ENCODE data around the gene CCDC154. TPM values are rescaled to one million over a fixed set of nuclear protein-coding genes. Genes with fewer than 3 reads are reported as not detected.

The CCDC154 gene
- total RNA-seq, 4 donors from 2014 or later: 0.44 to 3.0 (median 2.7) TPM; not detected in 1

DNA sequence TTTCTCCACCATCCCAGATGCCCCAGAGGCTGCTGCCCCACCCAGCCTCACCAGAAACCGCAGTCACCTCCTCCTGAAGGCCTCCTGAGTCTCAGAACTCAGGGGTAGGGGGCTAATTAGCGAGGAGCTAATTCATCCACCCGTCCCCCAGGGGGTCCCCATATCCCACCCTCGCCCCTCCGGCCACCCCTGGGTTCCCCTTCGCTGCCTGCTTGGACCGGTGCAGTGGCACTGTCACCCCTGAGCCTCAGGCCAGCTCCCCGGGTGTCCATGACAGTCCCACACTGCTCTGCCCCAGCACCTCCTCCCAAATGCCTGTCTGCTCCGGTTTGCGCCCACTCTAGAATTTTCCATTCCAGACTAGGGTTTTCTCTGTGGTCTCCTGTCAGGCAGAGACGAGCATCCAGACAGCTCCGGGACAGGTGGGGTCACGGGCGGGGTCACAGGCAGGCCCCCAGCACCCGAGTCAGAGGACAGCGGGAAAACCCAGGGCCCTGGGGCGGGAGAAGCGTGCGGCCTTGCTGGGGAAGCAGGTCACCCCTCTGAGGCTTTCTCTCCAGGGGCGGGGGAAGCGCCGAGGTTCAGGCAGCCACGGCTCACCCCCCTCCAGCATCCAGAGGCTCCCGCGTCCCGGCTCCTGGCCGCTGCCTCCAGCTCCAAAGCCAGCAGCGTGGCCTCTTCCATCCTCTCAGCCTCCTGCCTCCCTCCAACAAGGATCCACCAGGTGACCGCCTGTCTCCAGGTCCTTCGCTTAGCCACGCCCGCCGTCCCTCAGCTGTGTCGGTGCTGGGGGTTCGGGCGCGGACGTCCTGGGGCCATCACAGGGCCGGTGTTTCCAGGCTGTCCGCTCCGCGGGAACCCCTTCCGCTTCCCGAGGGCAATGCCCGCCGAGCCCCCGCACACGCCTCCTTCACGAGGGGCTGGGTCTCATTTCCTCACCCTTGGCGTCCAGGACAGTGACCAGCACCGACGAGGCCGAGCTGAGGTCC, 16.6 kb downstream of the CCDC154 start:
- Histone ChIP-seq H3K27me3 (peaks cover 0 to 23% of the 10 kb centered on the region in 2 donors), H3K4me1 (peaks cover 0 to 6% (median 5%) of the 10 kb centered on the region in 4 donors), H3K4me3 (peak overlapping the region in 1 of 4 donors; percentile 15), H3K36me3 (peaks cover 0 to 2% (median 0%) of the 10 kb centered on the region in 3 donors), H3K9me3 (no peaks in the 10 kb centered on the region), H3K27ac (no peak overlapping the region)
- 84 to 86% methylated on average over 50 to 53 of the region's 53 CpGs for WGBS, 2 donors
- no peak for DNase-seq (ENCODE audit: low spot score in 2 of 2)
- TF ChIP-seq, protein P1, sequence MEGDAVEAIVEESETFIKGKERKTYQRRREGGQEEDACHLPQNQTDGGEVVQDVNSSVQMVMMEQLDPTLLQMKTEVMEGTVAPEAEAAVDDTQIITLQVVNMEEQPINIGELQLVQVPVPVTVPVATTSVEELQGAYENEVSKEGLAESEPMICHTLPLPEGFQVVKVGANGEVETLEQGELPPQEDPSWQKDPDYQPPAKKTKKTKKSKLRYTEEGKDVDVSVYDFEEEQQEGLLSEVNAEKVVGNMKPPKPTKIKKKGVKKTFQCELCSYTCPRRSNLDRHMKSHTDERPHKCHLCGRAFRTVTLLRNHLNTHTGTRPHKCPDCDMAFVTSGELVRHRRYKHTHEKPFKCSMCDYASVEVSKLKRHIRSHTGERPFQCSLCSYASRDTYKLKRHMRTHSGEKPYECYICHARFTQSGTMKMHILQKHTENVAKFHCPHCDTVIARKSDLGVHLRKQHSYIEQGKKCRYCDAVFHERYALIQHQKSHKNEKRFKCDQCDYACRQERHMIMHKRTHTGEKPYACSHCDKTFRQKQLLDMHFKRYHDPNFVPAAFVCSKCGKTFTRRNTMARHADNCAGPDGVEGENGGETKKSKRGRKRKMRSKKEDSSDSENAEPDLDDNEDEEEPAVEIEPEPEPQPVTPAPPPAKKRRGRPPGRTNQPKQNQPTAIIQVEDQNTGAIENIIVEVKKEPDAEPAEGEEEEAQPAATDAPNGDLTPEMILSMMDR (IDR thresholded peaks at IDR 0.05): no peak
- TF ChIP-seq EP300 (IDR thresholded peaks at IDR 0.05) (no peak), POLR2A (IDR thresholded peaks at IDR 0.05) (no peak)

DNA sequence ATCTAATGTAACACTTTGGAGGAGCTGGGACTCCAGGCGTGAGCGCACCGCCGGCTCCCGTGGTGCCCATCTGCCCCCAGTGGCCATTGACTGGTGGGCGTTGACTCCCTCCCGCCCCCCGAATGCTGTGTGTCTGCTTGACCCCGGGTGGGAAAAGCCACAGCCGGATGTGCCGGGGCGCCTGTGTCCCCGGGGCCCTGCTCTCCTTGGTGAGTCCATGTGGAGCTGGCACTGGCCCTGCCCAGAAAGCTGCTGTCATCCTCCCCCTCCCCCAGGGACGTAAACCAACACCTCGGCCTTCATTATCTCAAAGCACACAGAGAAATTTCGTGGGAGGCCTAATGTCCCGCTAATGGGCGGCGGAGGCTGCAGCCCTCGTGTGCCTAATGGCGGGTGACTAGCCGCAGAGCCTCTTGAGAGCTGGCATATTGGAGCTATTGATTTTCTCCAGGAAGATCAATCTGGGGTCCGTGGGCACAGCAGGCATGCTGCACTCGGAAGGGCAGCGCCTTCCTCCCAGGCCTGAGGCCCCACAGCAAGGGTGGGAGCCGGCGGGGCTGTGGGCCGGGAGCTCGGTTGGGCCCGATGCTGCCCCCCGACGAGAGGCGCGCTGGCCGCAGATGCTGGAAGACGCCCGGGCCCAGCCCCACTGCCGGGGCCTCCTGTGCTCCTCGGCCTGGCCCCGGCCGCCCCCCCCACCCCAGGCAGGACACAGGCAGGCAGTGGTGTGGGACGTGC, 17.5 kb downstream of the CCDC154 start:
- no peaks in the 10 kb centered on the region for H3K9me3 ChIP-seq
- no peak for DNase-seq (ENCODE audit: low spot score in 2 of 2)
- H3K36me3 ChIP-seq: no peaks in the 10 kb centered on the region
- no peak overlapping the region for H3K4me3 ChIP-seq
- WGBS, 2 donors: 73 to 78% methylated on average over 18 to 32 of the region's 42 CpGs
- TF ChIP-seq POLR2A (IDR thresholded peaks at IDR 0.05): no peak
- TF ChIP-seq, protein P1 (IDR thresholded peaks at IDR 0.05): no peak
- peaks cover 0 to 6% (median 5%) of the 10 kb centered on the region in 4 donors for H3K4me1 ChIP-seq
- H3K27ac ChIP-seq: no peak overlapping the region
- H3K27me3 ChIP-seq: peaks cover 0 to 18% of the 10 kb centered on the region in 2 donors

DNA sequence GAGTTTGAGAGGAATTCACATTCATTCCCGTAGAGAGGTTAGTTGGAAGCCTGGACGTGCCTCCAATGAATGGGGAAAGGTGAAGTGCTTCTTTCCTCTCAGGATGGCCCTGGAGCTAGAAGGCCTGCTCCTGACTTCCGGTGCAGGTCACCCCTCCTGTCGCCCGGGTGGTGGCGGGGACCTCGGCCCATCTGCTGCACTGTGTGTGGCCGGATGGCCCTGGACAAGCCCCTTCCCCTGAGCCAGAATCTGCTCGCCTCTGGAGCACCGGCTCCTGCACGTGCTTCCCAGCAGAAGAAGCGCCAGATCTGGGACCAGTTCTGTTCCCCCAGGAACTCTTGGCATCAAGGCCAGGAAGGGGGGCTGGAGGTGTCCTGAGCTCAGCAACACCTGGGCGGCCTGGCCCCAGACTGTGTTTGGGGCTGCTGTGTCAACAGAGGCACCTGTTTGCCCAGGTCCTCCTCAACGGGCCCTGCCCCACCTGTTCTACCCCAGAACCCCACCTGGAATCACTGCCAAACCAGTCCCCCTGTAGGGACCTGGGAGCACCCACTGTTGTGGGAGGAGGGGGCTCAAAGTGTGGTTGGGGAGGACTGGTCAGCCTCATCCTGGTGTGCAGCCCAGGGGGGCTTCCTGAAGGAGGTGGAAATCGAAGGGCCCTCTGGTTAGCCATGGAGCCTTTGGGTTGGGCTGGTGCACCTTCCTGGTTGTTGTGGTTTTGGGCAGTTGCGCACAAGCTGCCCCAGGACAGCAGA, 18.6 kb downstream of the CCDC154 start:
- no peaks in the 10 kb centered on the region for H3K36me3 ChIP-seq
- TF ChIP-seq, protein P1 (IDR thresholded peaks at IDR 0.05): no peak
- no peak for TF ChIP-seq POLR2A (IDR thresholded peaks at IDR 0.05)
- no peak for TF ChIP-seq EP300 (IDR thresholded peaks at IDR 0.05)
- 84 to 86% methylated on average over 10 to 16 of the region's 16 CpGs for WGBS, 2 donors
- H3K4me3 ChIP-seq: no peak overlapping the region
- H3K27me3 ChIP-seq: peaks cover 0 to 7% of the 10 kb centered on the region in 2 donors
- H3K9me3 ChIP-seq: no peaks in the 10 kb centered on the region
- no peak overlapping the region for H3K27ac ChIP-seq
- peaks cover 0 to 12% (median 6%) of the 10 kb centered on the region in 4 donors for H3K4me1 ChIP-seq
- DNase-seq (ENCODE audit: low spot score in 2 of 2): no peak

DNA sequence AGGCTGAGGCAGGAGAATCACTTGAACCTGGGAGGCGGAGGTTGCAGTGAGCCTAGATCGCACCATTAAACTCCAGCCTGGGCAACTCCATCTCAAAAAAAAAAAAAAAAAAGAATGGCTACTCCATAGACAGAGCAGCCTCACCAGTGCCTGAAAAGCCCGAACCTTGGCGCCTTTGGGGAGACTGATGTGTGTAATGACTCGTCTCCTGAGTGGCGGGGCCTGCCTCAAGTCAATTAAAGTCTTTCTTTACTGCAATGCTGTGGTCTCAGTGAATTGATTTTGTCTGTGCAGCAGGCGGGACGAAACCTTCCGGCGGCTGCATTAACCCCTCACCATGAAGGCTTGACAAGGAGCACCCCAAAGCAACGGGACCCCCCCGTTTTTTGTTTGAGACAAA, 20.3 kb downstream of the CCDC154 start:
- 87 to 88% methylated on average over 12 of the region's 12 CpGs for WGBS, 2 donors
- H3K27ac ChIP-seq: no peak overlapping the region
- no peaks in the 10 kb centered on the region for H3K36me3 ChIP-seq
- TF ChIP-seq EP300 (IDR thresholded peaks at IDR 0.05): no peak
- TF ChIP-seq, protein P1 (IDR thresholded peaks at IDR 0.05): no peak
- no peak for DNase-seq (ENCODE audit: low spot score in 2 of 2)
- H3K9me3 ChIP-seq: no peaks in the 10 kb centered on the region
- no peak overlapping the region for H3K4me3 ChIP-seq
- peaks cover 0 to 25% (median 16%) of the 10 kb centered on the region in 4 donors for H3K4me1 ChIP-seq
- peaks cover 0 to 6% of the 10 kb centered on the region in 2 donors for H3K27me3 ChIP-seq
